HG03342 (cell line): ENCODE data around the gene MRPS11.
"Not testable (repeated sequence)": the region's sequence is repeated elsewhere in the genome, so short reads cannot be mapped to it uniquely, and the experiment has no call there.

Experiments used
- ATAC-seq: cut with Tn5 transposase; IDR thresholded peaks from one replicate; pipeline ENCODE4 v1.9.1; 2021; ENCODE audit warnings: mild to moderate bottlenecking, moderate library complexity; ENCODE audit not compliant: unreplicated experiment

The MRPS11 gene

DNA sequence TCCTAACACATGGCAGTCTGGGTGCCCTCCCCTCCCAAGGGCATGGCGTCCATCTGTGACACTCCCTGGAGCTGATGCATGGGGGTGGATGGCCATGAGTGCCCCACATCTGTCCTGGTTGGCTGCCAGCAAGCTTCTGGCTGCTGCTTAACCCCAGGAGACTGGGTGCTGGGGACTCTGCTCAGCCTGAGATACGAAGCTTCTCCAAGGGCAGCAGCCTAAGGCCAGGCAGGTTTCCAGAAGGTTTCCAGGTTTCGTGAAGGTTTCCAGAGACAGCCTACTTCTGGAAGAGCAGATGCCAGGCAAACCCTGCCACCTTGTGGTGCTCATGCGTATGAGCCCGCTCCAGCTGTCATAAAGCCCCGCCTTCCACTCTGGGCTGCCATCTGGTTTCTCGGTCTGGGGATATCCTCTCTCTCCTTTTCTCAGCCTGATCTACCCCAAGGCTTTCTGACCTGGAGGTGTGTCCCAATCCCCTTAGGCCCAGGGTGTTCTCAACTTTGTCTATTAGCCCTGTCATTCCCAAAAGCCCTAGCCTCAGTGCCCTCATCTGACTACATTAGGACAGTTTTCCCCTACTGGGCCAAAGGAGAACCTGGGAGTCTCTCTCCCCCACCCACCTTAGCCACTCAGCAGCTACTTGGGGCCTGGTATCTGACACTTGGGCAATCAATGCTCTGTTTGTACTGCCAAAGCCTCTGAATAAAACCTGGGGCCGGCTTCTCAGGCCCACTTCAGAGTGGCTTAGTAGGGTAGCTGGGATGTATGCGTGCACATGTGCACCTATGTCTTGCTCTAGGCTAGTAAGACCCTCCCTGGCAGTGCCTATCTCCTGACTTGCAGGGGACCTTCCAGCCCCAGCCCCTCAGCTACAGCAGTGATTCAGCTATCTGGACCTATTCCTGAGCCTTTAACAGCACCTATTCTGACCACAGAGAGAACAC, 12.4 kb upstream of the MRPS11 start:
- ATAC-seq, result peak; percentile 85

DNA sequence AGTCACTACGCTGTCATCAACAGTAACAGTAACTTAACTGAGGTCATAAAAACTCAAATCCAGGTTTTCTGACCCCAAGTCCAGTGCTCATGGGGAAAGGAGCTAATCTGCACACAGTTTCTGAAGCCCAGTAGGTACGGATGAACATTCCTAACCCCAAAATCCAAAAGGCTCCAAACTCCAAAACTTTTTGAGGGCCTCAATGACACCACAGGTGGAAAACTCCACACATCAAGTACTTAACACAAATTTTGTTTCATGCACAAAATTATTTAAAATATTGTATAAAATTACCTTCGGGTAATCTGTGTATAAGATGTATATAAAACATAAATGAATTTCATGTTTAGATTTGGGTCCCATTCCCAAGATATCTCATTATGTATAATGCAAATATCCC, 10.8 kb upstream of the MRPS11 start:
- no peak for ATAC-seq

DNA sequence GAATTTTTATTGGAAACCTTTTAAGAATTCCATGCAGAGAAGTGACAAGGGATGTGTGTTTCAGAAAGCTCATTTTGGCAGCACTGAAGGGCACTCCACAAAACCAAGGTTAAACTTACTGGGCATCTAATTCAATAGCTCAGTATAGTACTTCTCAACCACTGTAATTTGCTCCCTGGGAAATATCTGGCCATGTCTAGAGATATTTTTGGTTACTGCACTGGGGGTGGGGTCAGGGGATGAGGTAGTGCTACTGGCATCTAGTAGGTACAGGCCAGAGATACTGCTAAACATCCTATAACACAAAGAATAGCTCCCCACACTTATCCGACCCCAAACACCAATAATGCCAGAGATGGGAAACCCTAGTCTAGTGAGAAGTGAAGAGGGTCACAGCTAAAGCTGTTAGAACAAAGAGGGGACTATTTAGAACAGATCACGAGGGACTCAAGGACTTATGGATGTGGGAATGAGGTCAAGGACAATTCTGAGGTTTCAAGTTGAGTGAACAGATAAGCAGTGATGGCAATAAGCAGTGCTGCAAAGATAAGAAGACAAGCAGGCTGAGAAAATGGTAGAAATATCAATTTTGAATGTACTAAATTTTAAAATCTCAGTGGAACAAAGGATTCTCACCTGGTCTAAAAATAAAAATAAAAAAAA, 3.5 kb upstream of the MRPS11 start:
- no peak for ATAC-seq

DNA sequence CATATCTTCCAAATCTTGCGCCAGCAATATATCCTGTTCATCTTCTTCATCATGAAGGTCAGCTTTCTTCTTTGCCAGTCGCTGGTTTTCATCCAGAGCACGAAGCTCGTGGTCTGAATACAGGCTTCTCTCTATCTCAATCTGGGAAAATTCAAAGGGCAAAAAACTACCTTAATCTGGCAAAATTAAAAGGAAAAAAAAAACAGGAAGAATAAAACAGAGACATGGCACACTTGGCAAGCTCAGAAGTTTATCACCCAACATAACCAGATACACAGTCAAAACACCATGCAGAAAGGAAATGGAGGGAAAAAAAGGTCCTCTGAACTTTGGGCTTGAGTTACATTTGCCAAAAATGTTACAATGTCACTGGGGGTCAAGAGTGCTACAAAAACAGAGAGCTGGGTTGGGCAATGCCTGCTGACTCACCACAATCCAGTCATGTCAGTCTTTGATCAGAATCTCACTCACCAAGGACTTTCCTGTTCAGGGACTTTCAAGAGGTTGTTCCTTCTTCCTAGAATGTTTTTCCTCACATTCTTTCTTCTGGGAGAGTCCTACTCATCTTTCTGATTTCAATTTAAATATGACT, 1.8 kb upstream of the MRPS11 start:
- ATAC-seq, result no peak

DNA sequence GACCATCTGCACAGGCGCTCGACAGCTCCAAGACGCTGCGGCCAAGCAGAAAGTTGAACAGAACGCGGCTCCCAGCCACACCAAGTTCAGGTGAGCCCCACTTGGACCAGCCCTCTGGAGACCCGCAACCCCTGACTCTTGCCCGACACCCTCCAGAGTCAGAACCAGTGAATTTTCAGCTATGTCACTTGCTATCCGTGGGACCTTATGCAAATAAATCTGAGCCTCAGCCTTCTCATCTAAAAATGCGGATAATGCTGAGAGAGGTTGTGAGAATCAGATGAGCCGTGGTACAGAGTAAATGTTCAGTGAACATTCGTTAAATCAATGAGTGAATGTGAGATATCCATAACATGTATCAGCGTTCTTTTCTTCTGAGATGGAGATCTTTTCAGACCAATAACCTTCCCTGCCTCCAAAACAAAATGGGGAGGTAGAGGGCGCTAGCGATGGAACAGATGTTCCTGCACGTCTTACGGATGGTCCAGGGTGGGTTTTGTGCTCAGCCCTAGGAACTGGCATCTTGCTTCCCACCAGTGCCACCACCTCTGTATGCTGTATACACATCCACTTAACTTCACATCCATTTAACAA, 524 bp downstream of the MRPS11 start:
- no peak for ATAC-seq

DNA sequence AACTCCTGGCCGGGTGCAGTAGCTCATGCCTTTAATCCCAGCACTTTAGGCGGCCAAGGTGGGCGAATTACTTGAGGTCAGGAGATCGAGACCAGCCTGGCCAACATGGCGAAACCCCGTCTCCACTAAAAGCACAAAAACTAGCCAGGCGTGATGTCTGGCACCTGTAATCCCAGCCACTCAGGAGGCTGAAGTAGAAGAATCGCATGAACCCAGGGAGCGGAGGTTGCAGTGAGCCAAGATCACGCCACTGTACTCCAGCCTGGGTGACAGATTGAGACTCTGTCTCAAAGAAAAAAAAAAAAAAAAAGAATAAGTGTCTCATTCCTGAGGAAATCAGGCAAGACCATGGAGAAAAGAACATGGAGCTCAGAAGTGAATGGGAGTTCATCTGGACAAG, 1.2 kb downstream of the MRPS11 start:
- ATAC-seq, result not testable (repeated sequence)

DNA sequence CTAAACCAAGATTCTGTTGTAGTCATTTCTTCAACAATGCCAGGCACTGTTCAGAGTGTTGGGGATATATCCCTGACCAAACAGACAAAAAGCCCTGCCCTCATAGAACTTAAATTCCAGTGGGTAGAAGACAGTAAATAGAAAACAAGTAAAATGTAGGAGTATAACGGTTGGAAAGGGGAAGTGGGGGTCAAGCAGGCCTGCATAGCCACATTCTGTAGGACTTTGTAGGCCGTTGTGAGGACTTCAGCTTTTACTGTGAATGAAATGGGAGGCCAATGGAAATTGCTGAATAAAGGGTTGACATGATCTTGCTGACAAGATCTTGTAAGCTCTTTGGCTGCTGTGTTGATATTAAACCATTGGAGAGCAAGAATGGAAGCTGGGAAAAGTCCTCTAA, 1.8 kb downstream of the MRPS11 start:
- no peak for ATAC-seq

DNA sequence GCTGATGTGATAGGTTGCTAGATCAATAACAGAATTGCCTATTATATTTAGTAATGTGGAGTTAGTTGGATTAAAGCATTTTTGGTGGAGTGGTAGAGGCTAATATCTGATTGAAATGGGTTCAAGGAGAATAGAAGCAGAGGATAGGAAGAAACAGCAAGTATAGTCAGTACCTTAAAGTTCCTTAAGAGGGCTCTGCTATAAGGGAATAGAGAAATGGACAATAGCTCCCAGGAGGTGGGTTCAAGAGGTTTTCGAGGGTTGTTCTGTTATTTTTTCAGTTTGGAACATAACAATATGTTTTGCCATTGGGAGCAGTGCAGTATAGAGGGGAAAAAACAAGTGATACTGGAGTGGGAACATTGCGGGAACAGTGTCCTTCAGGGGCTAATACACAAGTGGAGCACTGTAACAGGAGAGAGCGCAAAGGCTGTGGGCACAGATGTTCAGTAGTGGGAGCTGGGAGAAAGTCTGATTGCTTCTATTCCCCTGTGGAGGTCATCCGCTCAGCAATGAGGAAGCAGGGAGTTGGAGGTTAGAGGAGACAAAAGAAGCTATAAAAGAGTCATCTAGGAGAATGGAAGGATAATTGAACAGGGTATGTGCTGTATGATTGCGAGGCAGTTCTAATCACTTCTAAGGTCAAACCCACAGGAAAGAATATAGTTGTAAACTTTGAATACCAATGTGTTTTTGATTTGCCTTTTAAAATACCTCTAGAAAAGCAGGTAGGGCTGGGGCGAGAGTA, 3.3 kb downstream of the MRPS11 start:
- no peak for ATAC-seq

DNA sequence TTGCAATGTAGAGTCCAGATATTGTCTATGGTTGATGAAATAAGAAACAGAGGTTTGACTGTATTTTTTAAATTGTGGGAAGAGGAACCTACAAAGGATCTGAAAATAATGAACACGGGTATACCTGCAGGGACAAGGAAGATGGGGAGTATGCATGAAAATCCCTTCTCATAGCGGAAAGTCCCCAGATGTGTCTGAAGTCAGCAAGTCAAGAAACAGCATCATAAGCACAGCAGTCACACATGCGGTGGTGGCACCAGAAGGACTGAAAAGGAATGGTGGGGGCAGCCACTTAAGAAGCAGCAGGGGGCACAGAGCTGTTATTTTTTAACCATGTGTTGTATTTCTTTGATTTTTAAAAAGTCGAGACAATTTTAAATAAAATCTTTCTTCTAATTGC, 4.7 kb downstream of the MRPS11 start:
- ATAC-seq, result no peak

DNA sequence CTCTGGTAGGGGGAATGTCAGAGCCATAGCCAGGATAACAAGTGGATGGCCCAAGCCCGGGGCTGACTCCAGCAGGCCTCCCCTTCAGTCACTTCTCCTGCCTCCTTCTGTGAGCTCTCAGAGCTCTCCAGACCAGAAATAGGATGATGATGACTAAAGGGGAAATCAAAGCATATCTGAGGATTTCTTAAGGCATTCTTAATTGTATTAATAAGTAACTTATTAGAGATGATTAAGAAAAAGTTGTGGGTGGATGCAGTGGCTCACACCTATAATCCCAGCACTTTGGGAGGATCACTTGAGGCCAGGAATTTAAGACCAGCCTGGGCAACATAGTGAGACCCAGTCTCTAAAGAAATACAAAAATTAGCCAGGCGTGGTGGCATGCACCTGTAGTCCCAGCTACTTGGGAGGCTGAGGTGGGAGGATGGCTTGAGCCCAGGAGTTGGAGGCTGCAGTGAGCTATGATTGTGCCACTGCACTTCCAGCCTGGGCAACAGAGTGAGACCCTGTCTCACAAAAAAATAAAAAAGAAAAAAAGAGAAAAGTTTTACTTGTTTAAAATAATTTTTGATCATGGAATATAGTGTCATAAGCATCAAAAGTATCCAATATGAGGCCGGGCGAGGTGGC, 6.3 kb downstream of the MRPS11 start:
- ATAC-seq, result not testable (repeated sequence)

DNA sequence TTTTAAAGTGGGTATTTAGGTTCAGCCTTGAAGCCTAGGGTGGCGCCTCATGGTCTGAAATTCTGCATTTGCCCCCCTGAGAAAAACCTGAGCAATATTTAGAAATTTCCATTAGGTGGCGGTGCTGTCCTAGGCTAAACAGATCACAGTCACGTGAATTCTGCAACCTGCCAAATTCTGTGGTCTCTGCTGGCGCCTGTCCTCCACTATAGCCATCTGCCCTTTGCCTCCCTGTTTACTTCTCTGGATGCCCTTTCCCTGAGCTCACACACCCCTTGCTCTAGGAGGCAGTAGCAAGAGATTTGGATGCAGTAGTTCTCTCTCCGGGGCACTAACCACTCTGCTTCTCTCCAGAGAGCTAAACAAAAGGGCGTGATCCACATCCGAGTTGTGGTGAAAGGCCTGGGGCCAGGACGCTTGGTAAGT, 9.1 kb downstream of the MRPS11 start:
- ATAC-seq, result no peak

DNA sequence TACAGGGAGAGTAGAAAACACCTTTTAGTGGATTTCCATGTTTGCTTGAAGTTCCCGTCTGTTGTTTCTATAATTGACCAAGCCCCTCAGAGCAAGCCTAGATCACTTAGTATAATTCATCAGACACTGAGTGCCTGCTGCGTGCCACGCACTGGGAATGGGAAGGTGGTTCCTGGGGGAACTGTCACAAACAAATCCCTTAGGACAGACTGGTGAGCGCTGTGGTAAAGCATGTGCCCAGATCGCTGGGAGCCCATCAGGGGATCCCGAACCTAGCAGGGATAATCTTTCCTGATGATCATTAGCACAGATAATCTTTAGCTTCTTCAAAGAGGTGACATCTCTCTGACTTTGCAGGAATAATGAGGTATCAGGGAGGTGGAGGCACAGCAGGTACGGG, 9.6 kb downstream of the MRPS11 start:
- ATAC-seq, result no peak

DNA sequence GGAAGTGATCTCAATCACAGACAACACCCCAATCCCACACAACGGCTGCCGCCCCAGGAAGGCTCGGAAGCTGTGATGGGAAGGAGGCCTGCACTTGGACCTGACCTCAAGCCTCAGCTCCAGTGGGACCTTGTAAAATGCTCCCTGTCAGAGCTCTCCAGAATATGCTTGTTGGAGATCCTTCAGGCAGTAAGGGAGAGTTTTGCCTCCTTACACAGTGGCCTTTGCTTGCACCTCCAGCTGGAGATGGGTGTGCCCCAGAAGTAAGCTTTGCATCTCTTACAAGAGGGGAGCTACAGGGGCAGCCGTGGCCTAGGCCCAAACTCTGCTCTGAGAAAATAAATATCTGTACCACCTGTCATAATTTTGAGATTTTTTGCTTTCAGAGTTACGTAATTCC, 10.4 kb downstream of the MRPS11 start:
- ATAC-seq, result no peak

DNA sequence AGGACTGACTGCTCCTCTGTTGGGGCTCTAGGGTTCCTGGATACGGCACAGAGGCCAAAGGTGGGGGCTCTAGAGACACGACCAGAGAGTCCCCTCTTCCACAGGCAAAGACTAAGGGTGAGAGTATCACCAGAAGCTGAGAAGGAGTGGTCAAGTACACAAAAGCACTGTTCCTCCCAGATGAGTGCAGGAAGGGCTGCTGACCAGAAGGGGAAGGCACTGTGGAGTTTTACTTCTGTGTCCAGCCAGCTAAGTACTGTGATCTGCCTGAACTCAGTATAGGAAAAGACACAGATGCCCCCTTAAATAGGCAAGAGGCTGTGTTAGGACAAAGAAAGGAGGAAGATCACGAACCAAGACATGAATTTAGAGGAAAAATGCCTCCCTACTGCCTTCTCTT, 11.7 kb downstream of the MRPS11 start:
- ATAC-seq, result no peak

DNA sequence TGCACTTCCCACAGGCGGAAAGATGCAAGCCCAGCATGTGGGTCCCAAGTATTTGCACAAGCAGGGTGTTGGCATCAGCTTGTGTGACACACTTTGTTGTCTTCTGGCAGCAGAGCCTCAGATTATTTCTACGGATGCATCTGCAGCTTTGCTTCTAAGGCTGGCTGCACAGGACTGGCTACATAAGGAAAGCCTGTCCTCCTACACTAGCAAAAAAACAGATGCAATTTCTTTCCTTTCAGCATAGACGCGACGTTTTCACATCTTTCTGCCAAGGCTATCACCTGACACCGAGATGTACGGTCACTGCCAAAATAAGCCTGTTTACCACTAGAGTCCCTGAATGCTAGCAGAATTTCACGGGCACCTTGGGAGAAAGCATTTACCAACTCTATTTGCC, 13.5 kb downstream of the MRPS11 start:
- no peak for ATAC-seq

DNA sequence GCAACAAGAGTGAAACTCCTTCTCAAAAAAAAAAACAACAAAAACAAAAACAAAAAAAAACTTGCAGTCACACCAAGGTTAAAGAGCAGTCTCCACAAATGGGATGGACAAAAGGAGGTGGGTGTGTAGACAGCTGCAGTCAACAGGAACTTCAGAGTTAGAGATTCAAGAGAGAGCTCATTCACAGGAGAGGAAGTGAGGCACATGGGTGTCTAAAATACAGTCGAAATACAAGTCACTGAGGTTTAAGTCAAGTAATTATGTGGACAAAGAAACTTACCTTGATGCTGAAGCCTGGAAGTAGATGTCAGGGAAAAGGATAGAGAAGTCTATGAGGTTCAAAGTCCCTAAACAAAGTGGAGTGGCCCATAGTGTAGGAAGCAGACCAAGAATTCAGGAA, 14.8 kb downstream of the MRPS11 start:
- ATAC-seq, result no peak

DNA sequence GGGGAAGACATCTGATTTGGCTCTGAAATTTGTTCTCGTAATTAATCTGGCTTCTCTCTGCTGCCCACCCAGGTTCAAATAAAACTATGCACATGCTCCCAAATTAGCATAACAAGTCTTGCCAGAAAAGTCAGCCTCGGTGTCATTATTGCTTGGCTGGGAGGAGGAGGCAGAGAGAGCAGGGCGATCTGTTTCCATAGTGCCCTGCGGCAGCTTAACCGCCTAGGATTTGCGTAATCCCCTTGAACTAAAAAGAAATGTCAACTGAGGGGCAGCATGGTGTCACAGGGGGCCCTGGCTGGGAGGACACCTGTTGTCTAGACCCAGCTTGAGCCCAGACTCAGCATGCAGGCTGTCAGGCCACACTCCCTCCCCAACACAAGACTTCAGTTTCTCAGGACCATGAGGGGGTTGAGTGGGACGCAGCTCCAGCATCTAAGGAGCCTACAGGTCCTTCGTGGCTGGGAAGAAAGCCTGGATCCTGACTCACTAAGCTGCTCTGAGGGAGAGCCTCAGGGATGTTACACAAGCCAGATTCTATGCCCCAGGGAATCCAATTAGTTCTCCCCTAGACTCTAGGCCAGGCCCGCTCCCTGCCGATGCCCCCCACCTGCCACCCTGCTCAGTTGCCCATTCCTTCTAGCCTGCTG, 17.3 kb downstream of the MRPS11 start:
- no peak for ATAC-seq

DNA sequence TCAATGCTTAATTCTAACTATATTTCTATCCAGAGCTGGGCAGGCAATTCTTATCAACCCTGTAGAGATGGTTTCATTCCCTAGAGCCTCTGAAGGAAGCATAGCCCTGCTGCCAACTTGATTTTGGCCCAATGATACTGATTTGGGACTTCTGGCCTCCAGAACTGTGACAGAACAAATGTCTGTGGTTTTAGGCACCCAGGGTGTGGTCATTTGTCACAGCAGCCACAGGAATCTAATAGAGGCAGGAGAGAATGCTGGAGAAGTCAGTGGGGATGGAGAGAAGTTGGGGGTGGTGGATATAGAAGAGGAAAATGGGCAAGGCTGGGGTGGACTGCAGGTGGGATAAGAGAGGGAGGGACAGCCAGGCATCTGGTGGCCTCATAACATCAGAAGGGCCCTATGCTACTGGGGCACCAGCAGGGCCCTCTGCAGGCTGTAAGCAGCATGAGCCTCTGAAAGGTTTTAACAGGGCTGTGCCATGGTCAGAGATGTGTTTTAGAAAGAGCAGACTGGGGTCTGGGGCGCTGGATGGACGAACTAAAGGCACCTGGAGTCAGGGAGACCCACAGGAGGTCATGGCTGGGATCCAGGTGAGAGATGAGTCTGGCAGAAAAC, 19.8 kb downstream of the MRPS11 start:
- ATAC-seq, result no peak

DNA sequence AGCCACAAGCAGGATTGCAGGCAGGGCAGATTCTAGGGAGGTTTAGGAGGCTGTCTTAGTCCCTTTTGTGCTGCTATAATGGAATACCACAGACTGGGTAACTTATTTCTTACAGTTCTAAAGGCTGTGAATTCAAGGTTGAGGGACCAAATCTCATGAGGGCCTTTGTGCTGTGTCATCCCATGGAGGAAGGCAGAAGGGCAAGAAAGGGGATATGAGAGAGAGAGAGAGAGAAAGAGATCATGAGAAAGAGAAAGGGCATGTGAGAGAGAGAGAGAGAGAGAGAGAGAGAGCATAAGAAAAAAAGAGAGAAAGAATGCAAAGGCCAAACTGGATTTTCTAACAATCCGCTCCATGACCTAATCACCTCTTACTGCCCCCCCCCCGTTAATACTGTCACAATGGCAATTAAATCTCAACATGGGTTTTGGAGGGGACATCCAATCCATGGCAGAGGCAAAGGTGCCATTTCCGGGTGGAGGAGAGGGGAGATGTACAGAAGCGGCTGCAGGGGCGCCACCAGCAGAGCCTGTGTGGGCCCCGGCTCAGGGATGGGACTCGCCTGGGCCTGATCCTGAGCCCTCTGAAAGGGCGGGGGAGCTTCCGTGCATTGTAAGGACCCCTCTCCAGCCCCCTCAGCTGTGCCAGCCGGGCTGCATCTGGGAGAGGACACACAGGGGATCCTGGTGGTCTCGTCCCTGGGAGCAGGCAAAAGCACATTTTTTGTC, 20.5 kb downstream of the MRPS11 start:
- ATAC-seq, result no peak
